Stimulated activated CD8-positive, alpha-beta memory T cell treated with anti-CD3 and anti-CD28 coated beads, Interleukin-4, amount 100 ng/mL, for 24 hours (primary cell): Measurements from ENCODE around the gene FAM9B.
"Not testable (repeated sequence)": the region's sequence is repeated elsewhere in the genome, so short reads cannot be mapped to it uniquely, and the experiment has no call there.

Source experiments
- DNase-seq: peaks from one replicate; pipeline ENCODE4 v3.0.0-alpha.2; 2020; ENCODE audit warnings: low read depth

FAM9B gene

DNA sequence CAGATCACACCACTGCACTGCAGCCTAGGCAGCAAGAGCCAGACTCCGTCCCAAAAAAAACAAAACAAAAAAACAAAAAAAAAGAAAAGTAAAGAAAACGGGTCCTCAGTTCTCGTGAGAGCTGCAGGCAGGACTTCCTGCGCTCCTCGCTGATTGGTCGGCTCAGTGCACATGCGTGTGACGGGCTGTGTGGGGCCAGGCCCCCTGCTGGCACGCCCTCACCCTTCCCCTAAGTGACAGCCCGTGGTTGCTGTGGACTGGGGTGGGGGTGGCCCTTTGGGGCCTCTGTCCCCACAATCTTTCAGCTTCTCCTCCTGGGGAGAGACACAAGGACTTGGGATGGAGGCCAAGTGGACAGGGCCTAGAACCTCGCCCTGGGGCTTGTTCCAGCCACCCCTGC lies at the start of gene FAM9B:
Gene FAM9B, minus strand, starts transcription at position 139 of the 400 bp plus-strand sequence. CDS start 1,141 bp downstream, outside the sequence.
- DNase-seq = no peak

DNA sequence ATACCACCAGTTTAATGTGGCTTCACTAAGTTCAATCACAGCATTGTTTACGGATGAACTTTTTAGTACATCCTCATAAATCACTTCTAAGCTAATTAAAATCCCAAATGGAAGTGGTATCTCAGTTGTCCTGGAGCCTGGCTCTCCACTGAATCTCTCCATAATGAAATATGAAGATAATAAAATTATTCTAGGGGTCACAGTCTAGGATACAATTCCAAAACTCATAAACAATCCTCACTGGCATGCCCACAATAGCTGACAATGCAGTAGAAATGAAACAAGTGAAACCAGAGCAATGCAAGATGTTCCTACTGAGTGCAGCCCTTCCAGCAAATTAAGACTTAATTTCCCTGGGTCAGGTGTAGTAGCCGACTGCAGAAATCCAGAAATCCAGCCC lies 47.3 kb upstream of the FAM9B start:
- DNase-seq = no peak

GRCh38 chrX:9074326-9074725 lies 40.4 kb upstream of the FAM9B start:
- DNase-seq = no peak

DNA sequence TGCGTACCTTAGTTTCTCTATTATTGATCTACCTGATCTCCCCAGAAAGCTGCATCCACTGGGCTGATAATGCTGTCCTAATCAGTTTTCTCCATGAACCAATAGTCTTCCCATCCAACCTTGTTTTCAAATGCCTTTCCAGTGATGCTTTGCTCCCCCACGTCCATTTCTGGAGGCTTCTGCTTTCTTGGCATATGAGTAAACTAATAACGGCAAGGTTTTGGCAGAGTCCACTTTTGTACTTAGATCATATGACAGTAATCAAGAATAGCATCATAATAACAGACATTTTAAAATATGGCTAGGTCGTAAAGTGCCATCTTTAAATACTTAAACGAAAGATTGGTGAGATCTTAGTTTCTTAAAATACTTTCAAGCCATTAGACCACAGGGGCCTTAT lies 38.4 kb upstream of the FAM9B start:
- DNase-seq = no peak

- DNase-seq = no peak
These were observed 37.2 kb upstream of the FAM9B start for GRCh38 chrX:9071031-9071650.

DNA sequence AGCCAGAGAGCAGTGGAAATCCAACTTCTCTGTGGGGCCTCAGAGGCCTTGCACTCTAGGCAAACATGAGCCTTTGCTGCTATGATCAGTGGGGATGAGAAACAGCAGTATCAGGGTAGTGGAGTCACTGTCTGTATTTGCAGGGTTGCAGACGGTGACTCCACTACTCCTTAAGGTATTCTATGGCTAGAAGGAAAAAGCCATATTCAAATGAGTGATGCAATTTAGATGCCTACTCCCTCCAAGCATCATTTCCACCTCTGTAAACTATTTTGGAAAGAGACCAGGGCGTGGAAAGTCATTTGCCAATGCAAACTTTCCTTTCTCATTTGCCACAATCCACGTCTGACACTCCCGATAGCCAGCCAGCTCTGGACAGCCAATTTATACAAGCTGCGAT lies 35.6 kb upstream of the FAM9B start:
- no peak for DNase-seq

GRCh38 chrX:9064694-9065093 lies 30.8 kb upstream of the FAM9B start:
- DNase-seq = no peak

GRCh38 chrX:9062641-9063040 lies 28.7 kb upstream of the FAM9B start:
- DNase-seq = no peak

DNA sequence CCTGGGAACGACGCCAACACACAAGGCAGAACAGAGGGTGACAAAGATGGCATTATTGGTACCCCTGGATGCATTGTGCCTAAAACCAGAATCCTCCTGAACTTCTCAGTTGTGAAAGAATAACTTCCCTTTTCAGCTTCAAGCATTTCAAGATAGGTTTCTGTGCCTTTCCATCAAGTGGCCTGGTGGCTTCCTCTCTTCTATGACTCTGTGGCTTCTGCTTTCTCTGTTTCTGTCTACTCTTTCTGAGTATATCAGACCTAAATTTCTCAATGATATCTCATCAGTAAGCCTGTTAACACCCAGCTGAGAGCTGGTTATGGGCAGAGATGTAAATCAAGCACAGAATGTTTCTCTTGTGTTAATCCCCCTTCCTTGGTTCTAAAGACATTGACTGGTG lies 21.4 kb upstream of the FAM9B start:
- no peak for DNase-seq

- no peak for DNase-seq
These were observed 18.2 kb upstream of the FAM9B start for GRCh38 chrX:9052081-9052480.

DNA sequence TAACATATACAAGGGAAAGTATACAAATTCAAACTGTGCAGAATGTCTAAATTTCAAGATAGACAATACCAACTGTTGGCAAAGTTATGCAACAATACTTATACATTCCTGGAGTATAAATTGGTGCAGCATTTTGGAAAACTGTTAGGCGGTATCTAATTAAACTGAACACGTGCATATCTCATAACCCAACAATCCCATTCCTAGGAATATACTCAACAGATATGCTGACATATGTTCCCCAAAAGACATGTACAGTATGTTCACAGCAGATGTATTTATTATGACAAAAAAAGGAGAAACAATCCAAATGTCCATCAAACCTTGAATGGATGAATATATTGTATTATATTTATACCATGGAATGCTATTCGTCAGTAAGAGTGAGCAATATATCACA lies 16.4 kb upstream of the FAM9B start:
- DNase-seq = no peak

- DNase-seq = no peak
These were observed 14.9 kb upstream of the FAM9B start for GRCh38 chrX:9048801-9049200.

DNA sequence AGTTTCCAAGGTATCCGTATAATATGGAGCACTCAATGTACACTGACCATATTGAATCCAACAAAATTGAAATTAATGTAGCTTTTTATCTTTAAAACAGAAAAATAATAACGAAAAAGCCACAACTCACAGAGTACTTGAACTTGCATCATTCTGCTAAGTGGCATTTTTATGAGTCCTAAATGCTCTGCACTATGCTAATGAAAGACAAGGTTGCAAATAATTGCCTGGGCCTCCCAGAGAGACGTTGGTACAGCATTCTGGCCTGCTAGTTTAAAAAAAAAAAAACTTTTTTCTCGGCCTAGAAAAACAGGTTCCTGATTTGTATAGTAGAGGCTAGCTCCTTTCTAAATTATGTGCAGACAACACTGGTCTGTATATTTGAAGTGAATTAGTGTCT lies 4.3 kb upstream of the FAM9B start:
- DNase-seq = no peak

GRCh38 chrX:9037296-9037695 lies 3.4 kb upstream of the FAM9B start:
- no peak for DNase-seq

GRCh38 chrX:9033586-9033985 lies 341 bp downstream of the FAM9B start:
- DNase-seq = no peak

GRCh38 chrX:9033179-9033578 lies 748 bp downstream of the FAM9B start:
- DNase-seq = no peak

GRCh38 chrX:9023293-9023692 lies 10.6 kb downstream of the FAM9B start:
- no peak for DNase-seq

- no peak for DNase-seq
These were observed 14.8 kb downstream of the FAM9B start for GRCh38 chrX:9019151-9019550.

GRCh38 chrX:9018332-9018731 lies 15.6 kb downstream of the FAM9B start:
- DNase-seq = not testable (repeated sequence)

GRCh38 chrX:9003041-9003440 lies 30.9 kb downstream of the FAM9B start:
- DNase-seq = no peak

GRCh38 chrX:8988446-8988845 lies 45.5 kb downstream of the FAM9B start:
- DNase-seq = peak; percentile 9

DNA sequence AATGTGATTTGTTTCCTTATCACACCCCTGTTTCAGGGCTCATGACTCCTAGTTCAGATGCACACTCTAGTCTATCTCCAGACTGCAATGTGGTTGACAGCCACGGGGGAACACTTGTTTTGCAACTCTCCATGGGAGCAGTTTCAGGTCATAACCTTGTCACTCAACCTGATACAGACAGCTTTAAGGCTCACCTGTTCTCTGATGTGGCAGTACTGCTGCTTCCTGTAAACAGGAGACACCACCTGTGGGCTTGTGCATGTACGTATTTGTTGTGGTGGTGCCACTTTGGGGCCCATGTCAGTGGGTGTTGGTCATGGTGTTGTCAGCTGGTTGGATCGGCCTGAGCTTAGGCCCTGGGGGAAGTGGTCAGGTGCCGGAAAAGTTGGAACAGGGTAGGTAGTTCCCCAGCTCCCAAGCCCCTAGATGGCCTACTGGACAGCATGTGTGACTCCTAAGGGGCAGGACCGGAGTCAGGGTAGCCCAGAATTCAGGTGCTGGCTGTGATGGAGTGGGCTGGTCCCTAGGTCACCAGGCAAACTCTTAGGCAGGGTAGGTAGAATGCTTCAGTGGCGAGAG lies 46.2 kb downstream of the FAM9B start:
- DNase-seq = no peak

- no peak for DNase-seq
These were observed 49.7 kb downstream of the FAM9B start for GRCh38 chrX:8984231-8984630.

GRCh38 chrX:8981723-8982122 lies 52.2 kb downstream of the FAM9B start:
- no peak for DNase-seq
